Measurements from ENCODE around the gene DTX1. TPM values are rescaled to one million over a fixed set of nuclear protein-coding genes. Genes with fewer than 3 reads are reported as not detected.

The DTX1 gene
- polyA plus RNA-seq, 1 experiment: not detected

- Histone ChIP-seq H3K36me3 (ENCODE audit: control insufficient read depth, insufficient read depth, low read length) (no peaks in the 10 kb centered on the region), H3K27me3 (ENCODE audit: control insufficient read depth, insufficient read depth, low read length) (peaks cover 23% of the 10 kb centered on the region), H3K4me3 (ENCODE audit: low read depth, low read length) (no peak overlapping the region)
- CTCF ChIA-PET: interaction anchor here (1.2 to 6.0 kb wide), 3 partner anchors 15 to 125 kb away, joined by 3 to 65 read pairs (median 54); partner anchors contain the start of gene CFAP73
- POLR2A ChIA-PET: no interaction called here
- no peak for TF ChIP-seq CTCF (IDR thresholded peaks at IDR 0.05; ENCODE audit: insufficient read depth, low read depth, low read length)
- DNase-seq (ENCODE audit: low read depth): no peak
Measured at GRCh38 chr12:113052326-113052725, 4.2 kb upstream of the DTX1 start.

- ChIA-PET POLR2A (no interaction called here), CTCF (interaction anchor here (1.0 to 1.1 kb wide), 2 partner anchors 17 to 121 kb away, joined by 3 to 5 read pairs; no protein-coding TSS in a partner anchor)
- no peak for TF ChIP-seq CTCF (IDR thresholded peaks at IDR 0.05; ENCODE audit: insufficient read depth, low read depth, low read length)
- Histone ChIP-seq H3K36me3 (ENCODE audit: control insufficient read depth, insufficient read depth, low read length) (no peaks in the 10 kb centered on the region), H3K27me3 (ENCODE audit: control insufficient read depth, insufficient read depth, low read length) (peaks cover 25% of the 10 kb centered on the region), H3K4me3 (ENCODE audit: low read depth, low read length) (no peak overlapping the region)
- DNase-seq (ENCODE audit: low read depth): no peak
Measured at GRCh38 chr12:113054948-113055486, 1.5 kb upstream of the DTX1 start.

- TF ChIP-seq CTCF (IDR thresholded peaks at IDR 0.05; ENCODE audit: insufficient read depth, low read depth, low read length): no peak
- DNase-seq (ENCODE audit: low read depth): no peak
- Histone ChIP-seq H3K36me3 (ENCODE audit: control insufficient read depth, insufficient read depth, low read length) (no peaks in the 10 kb centered on the region), H3K27me3 (ENCODE audit: control insufficient read depth, insufficient read depth, low read length) (peaks cover 25% of the 10 kb centered on the region), H3K4me3 (ENCODE audit: low read depth, low read length) (no peak overlapping the region)
- POLR2A ChIA-PET: no interaction called here
- CTCF ChIA-PET: interaction anchor here (1.0 kb wide), 1 partner anchor 120 kb away, joined by 5 read pairs; no protein-coding TSS in a partner anchor
Measured at GRCh38 chr12:113055594-113056380, 743 bp upstream of the DTX1 start.

GRCh38 chr12:113056381-113056630 lies 224 bp upstream of the DTX1 start:
- Histone ChIP-seq H3K36me3 (ENCODE audit: control insufficient read depth, insufficient read depth, low read length) (no peaks in the 10 kb centered on the region), H3K4me3 (ENCODE audit: low read depth, low read length) (no peak overlapping the region), H3K27me3 (ENCODE audit: control insufficient read depth, insufficient read depth, low read length) (peaks cover 25% of the 10 kb centered on the region)
- ChIA-PET CTCF (interaction anchor here (1.0 kb wide), 1 partner anchor 119 kb away, joined by 5 read pairs; no protein-coding TSS in a partner anchor), POLR2A (no interaction called here)
- no peak for DNase-seq (ENCODE audit: low read depth)
- TF ChIP-seq CTCF (IDR thresholded peaks at IDR 0.05; ENCODE audit: insufficient read depth, low read depth, low read length): no peak

- no peak for TF ChIP-seq CTCF (IDR thresholded peaks at IDR 0.05; ENCODE audit: insufficient read depth, low read depth, low read length)
- no peak overlapping the region for H3K4me3 ChIP-seq (ENCODE audit: low read depth, low read length)
- no peak for DNase-seq (ENCODE audit: low read depth)
- POLR2A ChIA-PET: no interaction called here
- peaks cover 25% of the 10 kb centered on the region for H3K27me3 ChIP-seq (ENCODE audit: control insufficient read depth, insufficient read depth, low read length)
- CTCF ChIA-PET: interaction anchor here (0.6 to 2.0 kb wide), 2 partner anchors 9 to 32 kb away, joined by 3 to 7 read pairs; no protein-coding TSS in a partner anchor
- H3K36me3 ChIP-seq (ENCODE audit: control insufficient read depth, insufficient read depth, low read length): no peaks in the 10 kb centered on the region
Measured at GRCh38 chr12:113057565-113058485, 1.3 kb downstream of the DTX1 start.

Data from BJ (cell line).